ENCODE data around the gene PIK3C2G.

The PIK3C2G gene

DNA sequence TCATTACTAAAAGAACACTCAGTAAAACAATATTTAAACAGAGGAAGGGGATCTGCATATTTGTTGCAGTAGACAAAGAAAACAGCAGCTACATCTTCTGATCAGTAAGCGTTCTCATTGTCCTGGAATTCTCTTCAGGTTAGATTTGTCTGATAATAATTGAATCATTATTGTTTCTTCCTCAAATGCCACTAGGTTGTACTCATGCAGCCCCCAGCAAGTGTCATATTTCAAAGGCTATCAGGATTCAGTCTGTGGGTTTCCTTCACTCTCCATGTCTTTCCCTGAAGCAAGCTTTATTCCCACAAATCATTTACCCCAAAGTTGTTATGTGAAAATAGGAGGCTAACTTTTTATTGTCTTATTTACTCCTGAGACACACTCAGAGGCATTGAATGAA is 14.7 kb downstream of the PIK3C2G start:
- no peak for DNase-seq

- no peak for DNase-seq
These were observed 15.9 kb downstream of the PIK3C2G start for GRCh38 chr12:18277196-18277595.

GRCh38 chr12:18280728-18281127 is 19.4 kb downstream of the PIK3C2G start:
- no peak for DNase-seq

DNA sequence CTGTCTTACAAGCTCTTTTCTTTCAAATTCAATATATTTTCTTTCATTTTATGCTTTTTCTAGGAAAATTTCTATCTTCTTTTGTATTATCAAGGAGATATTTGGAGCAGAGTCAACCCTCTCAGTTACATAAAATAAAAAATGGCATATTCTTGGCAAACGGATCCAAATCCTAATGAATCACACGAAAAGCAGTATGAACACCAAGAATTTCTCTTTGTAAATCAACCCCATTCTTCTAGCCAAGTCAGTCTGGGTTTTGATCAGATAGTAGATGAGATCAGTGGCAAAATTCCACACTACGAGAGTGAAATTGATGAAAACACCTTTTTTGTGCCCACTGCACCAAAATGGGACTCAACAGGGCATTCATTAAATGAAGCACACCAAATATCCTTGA is 20.6 kb downstream of the PIK3C2G start:
- no peak for DNase-seq

DNA sequence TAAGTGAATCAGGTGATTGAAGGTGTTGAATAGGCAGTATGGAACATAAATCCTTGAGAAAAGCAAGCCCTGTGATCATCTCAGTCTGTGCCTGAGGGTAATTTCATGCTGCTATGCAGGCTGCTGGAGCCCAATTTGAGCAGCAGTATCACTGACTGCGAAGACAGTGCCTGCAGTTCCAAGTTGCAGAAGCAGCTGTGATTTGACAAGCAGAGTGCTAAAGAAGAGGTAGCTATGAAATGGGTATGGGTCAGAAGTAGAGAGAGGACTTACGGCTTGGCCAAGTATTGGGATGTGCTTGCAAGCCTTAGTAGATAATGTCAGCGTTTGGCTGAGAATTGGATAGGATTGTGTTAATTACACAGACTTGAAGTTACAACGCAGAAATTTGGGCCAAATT is 22.5 kb downstream of the PIK3C2G start:
- DNase-seq = no peak

- DNase-seq = no peak
These were observed 23.1 kb downstream of the PIK3C2G start for GRCh38 chr12:18284386-18284785.

- DNase-seq = no peak
These were observed 23.8 kb downstream of the PIK3C2G start for GRCh38 chr12:18285161-18285560.

- DNase-seq = no peak
These were observed 29.1 kb downstream of the PIK3C2G start for GRCh38 chr12:18290386-18290785.

DNA sequence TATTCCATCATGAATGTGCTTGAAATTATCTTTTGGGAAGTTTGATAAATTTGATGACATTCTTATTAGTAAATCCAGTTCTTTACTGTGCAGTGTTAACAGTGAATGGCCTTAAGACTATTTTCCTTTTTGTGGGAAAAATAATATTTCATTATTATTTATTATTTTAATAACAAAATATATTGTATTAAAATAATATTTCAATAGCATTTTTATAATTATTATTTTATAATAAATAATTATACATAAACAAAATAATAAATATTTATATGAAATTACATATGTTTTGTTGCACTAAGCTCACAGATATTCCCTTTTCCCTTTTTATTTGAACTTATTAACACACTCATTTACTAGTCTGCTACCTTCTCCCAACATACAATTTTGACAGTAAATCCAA is 33.6 kb downstream of the PIK3C2G start:
- DNase-seq = no peak

DNA sequence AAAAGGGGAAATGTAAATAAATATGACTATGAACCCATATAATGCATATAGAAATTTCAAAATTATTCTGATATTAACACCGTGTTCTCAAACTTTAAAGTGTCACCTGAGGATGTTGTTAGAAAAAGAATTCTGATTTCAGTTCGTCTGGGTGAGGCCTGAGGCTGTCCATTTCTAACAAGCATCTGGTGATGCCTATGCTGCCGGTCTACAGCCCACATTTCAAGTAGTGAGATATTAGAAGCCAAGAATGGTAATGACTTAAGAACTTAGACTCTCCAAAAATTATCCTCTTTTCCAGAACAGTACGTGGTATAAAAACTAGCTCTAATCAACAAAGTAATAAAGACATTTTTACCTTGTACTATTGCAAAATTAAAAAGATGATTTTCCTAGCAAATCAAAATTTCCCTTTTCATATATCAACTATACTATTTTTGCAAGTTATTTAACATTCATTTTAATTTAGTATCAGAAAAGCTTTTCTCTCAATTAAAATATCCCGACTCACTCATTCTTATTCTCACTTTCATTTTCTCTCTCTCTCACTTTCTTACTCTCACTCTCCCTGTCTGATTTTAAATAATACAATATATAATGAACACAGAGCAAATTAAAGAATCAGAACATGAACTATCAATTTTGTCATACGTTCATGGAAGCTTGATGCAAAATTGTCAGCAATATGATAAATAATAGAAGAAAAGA is 35.0 kb downstream of the PIK3C2G start:
- DNase-seq = no peak

DNA sequence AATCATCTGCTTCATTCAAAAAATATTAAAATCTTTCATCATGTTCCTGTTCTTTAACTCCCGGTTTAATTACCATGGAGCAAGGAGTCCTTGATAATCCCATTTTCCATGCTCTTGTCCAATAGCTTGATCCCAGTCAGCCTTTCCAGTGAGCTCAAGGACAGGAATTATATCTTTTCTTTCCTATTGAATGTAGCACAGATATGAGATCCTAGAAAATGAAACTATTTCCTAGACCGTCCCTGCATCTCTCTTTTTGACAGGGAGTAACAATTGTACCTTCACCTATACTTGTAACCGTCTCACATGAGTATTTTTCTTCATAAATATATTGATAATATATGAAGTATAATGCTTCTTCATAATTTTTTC is 35.6 kb downstream of the PIK3C2G start:
- DNase-seq = no peak

DNA sequence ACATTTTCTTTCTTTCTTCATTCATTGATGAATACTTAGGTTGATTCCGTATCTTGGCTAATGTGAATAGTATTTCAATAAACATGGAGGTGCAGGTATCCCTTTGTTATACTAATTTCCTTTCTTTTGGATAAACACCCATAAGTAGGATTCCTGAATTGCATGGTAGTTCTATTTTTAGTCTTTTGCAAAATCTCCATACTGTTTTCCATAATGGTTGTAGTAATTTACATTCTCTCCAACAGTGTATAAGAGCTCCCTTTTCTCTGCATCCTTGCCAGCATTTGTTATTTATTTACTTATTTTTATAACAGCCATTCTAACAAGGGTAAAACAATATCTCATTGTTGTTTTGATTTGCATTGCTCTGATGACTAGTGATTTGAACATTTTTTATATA is 36.6 kb downstream of the PIK3C2G start:
- no peak for DNase-seq

- DNase-seq = no peak
These were observed 41.6 kb downstream of the PIK3C2G start for GRCh38 chr12:18302809-18303430.

DNA sequence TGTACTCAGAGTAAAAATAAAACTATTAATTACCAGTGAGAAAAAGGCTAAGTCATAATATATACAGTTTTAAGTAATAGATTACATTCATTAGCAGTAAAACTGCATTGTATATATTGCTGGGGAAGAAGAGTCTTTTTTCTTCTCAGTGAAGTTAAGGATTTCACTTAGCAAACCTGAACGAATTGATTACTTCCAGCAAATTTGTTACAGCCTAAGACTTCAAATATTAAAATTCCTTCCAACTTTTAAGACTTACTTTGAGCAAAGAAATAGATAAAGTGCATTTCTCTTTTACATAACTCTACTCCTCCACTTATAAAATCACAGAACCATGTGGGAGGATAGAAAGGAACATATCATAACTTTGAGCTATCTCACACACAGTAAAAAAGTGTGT is 43.3 kb downstream of the PIK3C2G start:
- DNase-seq = no peak

DNA sequence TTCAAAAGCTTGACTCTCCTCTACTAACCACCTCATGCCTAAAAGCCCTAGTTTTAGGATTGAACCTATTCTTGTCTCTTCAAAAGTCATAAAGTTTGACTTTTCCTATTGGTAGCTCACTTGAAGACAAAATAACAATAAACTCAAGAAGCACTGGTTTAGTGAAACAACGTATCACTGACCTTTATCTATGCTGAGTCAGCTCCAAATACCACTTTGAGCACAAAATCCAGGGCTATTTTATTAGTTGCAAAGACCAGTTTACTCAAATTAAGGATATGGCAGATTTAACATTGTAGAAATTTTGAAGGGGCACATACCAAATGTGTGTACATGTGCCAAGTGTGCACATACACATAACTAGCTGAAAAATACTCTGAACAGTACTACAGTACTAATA is 45.0 kb downstream of the PIK3C2G start:
- no peak for DNase-seq

GRCh38 chr12:18313306-18313705 is 52.0 kb downstream of the PIK3C2G start:
- no peak for DNase-seq

DNA sequence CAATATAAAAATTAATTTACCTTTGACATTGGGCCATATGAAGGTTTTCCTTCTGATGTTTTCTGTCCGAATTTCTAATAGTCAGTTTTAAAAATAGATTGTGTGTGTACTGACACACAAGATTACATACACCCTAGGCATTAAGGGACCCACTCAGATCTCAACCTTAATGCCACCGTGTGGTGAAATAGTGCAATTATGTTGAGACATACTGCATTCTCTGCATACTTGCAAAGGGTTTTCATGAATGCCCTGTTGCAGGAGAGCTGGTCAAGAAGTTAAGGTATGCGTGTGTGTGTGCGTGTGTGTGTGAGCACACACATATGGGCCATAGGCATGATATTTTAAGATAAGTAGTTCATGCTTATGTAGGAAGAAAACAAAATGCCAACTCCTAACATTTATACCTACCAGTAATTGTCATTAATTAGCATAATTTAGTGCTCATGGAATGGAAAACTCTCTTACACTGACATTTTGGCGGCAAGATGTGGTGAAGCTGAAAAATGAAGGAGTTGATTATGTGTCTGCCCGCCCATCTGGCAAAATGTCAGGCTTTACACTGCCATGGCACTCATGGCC is 58.8 kb downstream of the PIK3C2G start:
- no peak for DNase-seq

GRCh38 chr12:18320976-18321375 is 59.7 kb downstream of the PIK3C2G start:
- no peak for DNase-seq

GRCh38 chr12:18323159-18323558 is 61.8 kb downstream of the PIK3C2G start:
- no peak for DNase-seq

DNA sequence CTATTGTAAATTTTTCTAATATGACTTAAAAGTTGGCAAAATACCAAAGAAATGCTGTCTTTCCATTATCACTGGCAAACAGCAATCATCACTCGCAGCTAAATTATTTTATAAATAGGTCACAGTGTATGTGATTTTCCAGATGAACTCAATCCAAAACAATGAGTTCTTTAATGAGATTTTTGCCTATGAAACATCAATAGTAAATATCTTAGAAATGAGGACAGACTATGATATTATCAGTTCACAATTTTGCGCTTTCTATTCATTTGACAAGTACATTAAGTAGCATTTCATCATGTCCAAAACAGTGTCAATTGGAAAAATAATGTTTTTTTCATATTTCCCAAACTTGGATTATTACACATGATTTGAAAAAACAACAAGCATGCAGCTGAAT is 65.7 kb downstream of the PIK3C2G start:
- DNase-seq = no peak

DNA sequence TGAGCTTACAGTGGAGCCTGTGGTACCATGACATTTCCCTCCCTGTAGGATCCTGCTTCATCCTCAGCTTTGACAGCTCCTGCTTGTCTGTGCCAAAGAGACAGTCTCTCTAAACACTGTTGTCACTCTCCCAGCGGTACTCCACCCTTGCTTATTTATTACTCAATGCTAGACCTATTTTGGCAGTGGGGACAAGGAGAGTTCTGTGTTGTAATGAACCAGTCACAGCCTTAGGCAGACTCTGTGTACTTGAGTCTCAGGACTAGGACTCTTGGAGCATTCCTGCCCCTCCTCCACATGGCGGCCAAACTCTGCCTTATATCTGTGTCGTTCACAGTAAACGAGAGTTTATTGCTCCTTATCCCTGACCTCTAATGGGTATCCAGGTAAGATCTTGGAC is 70.9 kb downstream of the PIK3C2G start:
- DNase-seq = no peak

GRCh38 chr12:18339633-18340032 is 78.3 kb downstream of the PIK3C2G start:
- DNase-seq = no peak

DNA sequence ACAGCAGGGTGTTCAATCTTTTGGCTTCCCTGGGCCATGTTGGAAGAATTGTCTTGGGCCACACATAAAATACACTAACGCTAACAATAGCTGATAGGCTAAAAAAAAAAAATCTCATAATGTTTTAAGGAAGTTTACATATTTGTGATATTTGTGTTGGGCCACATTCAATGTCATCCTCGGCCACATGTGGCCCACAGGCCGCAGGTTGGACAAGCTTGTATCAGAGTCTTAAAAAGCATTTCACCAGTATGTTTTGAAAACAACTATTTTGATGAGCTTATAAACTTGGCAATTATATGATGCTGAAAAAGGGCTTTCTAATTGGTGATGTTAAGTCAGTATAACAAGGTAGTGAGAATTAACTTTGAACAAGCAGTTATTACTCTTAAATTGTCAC is 78.9 kb downstream of the PIK3C2G start:
- no peak for DNase-seq

- DNase-seq = no peak
These were observed 79.5 kb downstream of the PIK3C2G start for GRCh38 chr12:18340786-18341185.

- DNase-seq = no peak
These were observed 82.4 kb downstream of the PIK3C2G start for GRCh38 chr12:18343708-18344107.
